EL (cell line): ENCODE data around the gene RPS6KA5.

Experiments
- DNase-seq: peaks from one replicate; pipeline ENCODE4 v3.0.0-alpha.2; 2016

RPS6KA5 gene

DNA sequence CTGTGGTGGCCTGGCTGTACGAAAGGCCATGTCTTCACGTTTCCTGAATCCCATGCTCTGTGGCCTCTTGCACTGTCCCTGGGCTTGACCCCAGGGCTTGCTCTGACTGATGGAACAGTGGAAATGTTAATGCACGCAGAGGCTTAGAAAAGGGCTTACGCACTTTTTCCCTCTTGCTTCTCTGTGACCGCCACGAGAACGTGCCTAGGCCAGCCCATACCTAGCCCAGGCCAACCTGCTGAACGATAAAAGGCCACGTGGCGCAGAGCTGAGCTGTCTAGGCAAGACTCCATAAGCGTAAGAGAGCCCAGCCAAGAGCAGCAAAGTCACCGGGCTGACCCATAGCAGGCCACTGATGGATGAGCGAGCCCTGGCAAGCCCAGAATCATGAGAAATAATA lies 262.5 kb downstream of the RPS6KA5 start:
- DNase-seq: no peak
